Measurements from ENCODE around the gene ROR2.

- TF ChIP-seq CTCF (IDR thresholded peaks at IDR 0.05): no peak
- TF ChIP-seq POLR2A (IDR thresholded peaks at IDR 0.05): no peak
These were observed 285.4 kb downstream of the ROR2 start for GRCh38 chr9:91664663-91665062.

Data from heart left ventricle (tissue), 13 donors.